HEK293 (cell line): Measurements from ENCODE around the gene PRPH.

Experiments
- AEBP2 ChIP-seq: fragments of 450-650 bp; formaldehyde crosslinking; IDR thresholded peaks from 2 replicates; pipeline ENCODE4 v1.5.1; 2016; ENCODE audit warnings: missing biosample characterization, missing genetic modification characterization, borderline replicate concordance
- BCL6B ChIP-seq: fragments of 450-650 bp; formaldehyde crosslinking; IDR thresholded peaks from 2 replicates; pipeline ENCODE4 v1.5.1; 2017; ENCODE audit warnings: missing biosample characterization, missing genetic modification characterization
- GFI1B ChIP-seq: fragments of 450-650 bp; formaldehyde crosslinking; IDR thresholded peaks from 2 replicates; pipeline ENCODE4 v1.5.1; 2016; ENCODE audit warnings: missing biosample characterization, missing genetic modification characterization
- KLF7 ChIP-seq: fragments of 450-650 bp; formaldehyde crosslinking; IDR thresholded peaks from 2 replicates; pipeline ENCODE4 v1.5.1; 2016; ENCODE audit warnings: missing biosample characterization, missing genetic modification characterization, borderline replicate concordance
- KLF9 ChIP-seq: fragments of 450-650 bp; formaldehyde crosslinking; IDR thresholded peaks from 2 replicates; pipeline ENCODE4 v1.5.1; 2016; ENCODE audit warnings: missing biosample characterization, missing genetic modification characterization, low read depth
- MEIS1 ChIP-seq: sonication (generic); formaldehyde crosslinking; IDR thresholded peaks from 2 replicates; pipeline ENCODE4 v1.8.1; 2022; ENCODE audit warnings: missing genetic modification reagents, mild to moderate bottlenecking, borderline replicate concordance
- PRDM10 ChIP-seq: fragments of 450-650 bp; formaldehyde crosslinking; IDR thresholded peaks from 2 replicates; pipeline ENCODE4 v1.5.1; 2016; ENCODE audit warnings: missing biosample characterization, missing genetic modification characterization
- REPIN1 ChIP-seq: fragments of 450-650 bp; formaldehyde crosslinking; IDR thresholded peaks from 2 replicates; pipeline ENCODE4 v1.5.1; 2017; ENCODE audit warnings: missing biosample characterization, missing genetic modification characterization, low read depth
- SP2 ChIP-seq: fragments of 450-650 bp; formaldehyde crosslinking; IDR thresholded peaks from 2 replicates; pipeline ENCODE4 v1.5.1; 2016; ENCODE audit warnings: missing biosample characterization, missing genetic modification characterization
- SP3 ChIP-seq: fragments of 450-650 bp; formaldehyde crosslinking; IDR thresholded peaks from 2 replicates; pipeline ENCODE4 v1.5.1; 2016; ENCODE audit warnings: missing biosample characterization, missing genetic modification characterization
- ZBTB26 ChIP-seq: fragments of 450-650 bp; formaldehyde crosslinking; optimal IDR thresholded peaks from 2 replicates; pipeline ENCODE3; 2016; ENCODE audit warnings: missing biosample characterization, mild to moderate bottlenecking, missing genetic modification characterization
- ZBTB6 ChIP-seq: fragments of 450-650 bp; formaldehyde crosslinking; IDR thresholded peaks from 2 replicates; pipeline ENCODE4 v1.5.1; 2017; ENCODE audit warnings: missing biosample characterization, missing genetic modification characterization
- ZBTB7A ChIP-seq: fragments of 450-650 bp; formaldehyde crosslinking; IDR thresholded peaks from 2 replicates; pipeline ENCODE4 v1.5.1; 2016; ENCODE audit warnings: low read depth, missing biosample characterization, missing genetic modification characterization
- ZBTB8A ChIP-seq: fragments of 450-650 bp; formaldehyde crosslinking; IDR thresholded peaks from 2 replicates; pipeline ENCODE4 v1.5.1; 2016; ENCODE audit warnings: missing biosample characterization, missing genetic modification characterization
- ZIC2 ChIP-seq: fragments of 450-650 bp; formaldehyde crosslinking; IDR thresholded peaks from 2 replicates; pipeline ENCODE4 v1.5.1; 2016; ENCODE audit warnings: missing biosample characterization, missing genetic modification characterization
- ZNF202 ChIP-seq: fragments of 450-650 bp; formaldehyde crosslinking; IDR thresholded peaks from 2 replicates; pipeline ENCODE4 v1.5.1; 2016; ENCODE audit warnings: missing biosample characterization, missing genetic modification characterization, borderline replicate concordance
- ZNF302 ChIP-seq: fragments of 450-650 bp; formaldehyde crosslinking; IDR thresholded peaks from 2 replicates; pipeline ENCODE4 v1.5.1; 2016; ENCODE audit warnings: missing biosample characterization, missing genetic modification characterization, low read depth
- ZNF335 ChIP-seq: fragments of 450-650 bp; formaldehyde crosslinking; conservative IDR thresholded peaks from 2 replicates; pipeline ENCODE4 v1.5.1; 2016; ENCODE audit warnings: missing biosample characterization, missing genetic modification characterization
- ZNF391 ChIP-seq: fragments of 450-650 bp; formaldehyde crosslinking; IDR thresholded peaks from 2 replicates; pipeline ENCODE4 v1.5.1; 2016; ENCODE audit warnings: low read depth, missing biosample characterization, missing genetic modification characterization, borderline replicate concordance
- ZNF48 ChIP-seq: fragments of 450-650 bp; formaldehyde crosslinking; IDR thresholded peaks from 2 replicates; pipeline ENCODE4 v1.5.1; 2016; ENCODE audit warnings: missing biosample characterization, missing genetic modification characterization
- ZNF561 ChIP-seq: fragments of 450-650 bp; IDR thresholded peaks from 2 replicates; pipeline ENCODE4 v1.5.1; 2018; ENCODE audit warnings: missing biosample characterization, missing genetic modification characterization, borderline replicate concordance
- ZNF571 ChIP-seq: fragments of 450-650 bp; formaldehyde crosslinking; IDR thresholded peaks from 2 replicates; pipeline ENCODE4 v1.5.0; 2017; ENCODE audit warnings: missing biosample characterization, missing genetic modification characterization
- ZNF629 ChIP-seq: fragments of 450-650 bp; formaldehyde crosslinking; IDR thresholded peaks from 2 replicates; pipeline ENCODE4 v1.5.1; 2017; ENCODE audit warnings: missing biosample characterization, missing genetic modification characterization
- ZNF670 ChIP-seq: fragments of 450-650 bp; formaldehyde crosslinking; IDR thresholded peaks from 2 replicates; pipeline ENCODE4 v1.5.1; 2016; ENCODE audit warnings: missing biosample characterization, missing genetic modification characterization, low read depth
- ZNF768 ChIP-seq: fragments of 450-650 bp; formaldehyde crosslinking; IDR thresholded peaks from 2 replicates; pipeline ENCODE4 v1.5.1; 2018; ENCODE audit warnings: missing biosample characterization, mild to moderate bottlenecking, missing genetic modification characterization
- ZNF776 ChIP-seq: fragments of 450-650 bp; formaldehyde crosslinking; IDR thresholded peaks from 2 replicates; pipeline ENCODE4 v1.5.0; 2017; ENCODE audit warnings: missing biosample characterization, missing genetic modification characterization, borderline replicate concordance
- ZNF792 ChIP-seq: fragments of 450-650 bp; formaldehyde crosslinking; IDR thresholded peaks from 2 replicates; pipeline ENCODE4 v1.5.1; 2016; ENCODE audit warnings: missing biosample characterization, missing genetic modification characterization
- ZNF843 ChIP-seq: fragments of 450-650 bp; formaldehyde crosslinking; IDR thresholded peaks from 2 replicates; pipeline ENCODE4 v1.5.1; 2016; ENCODE audit warnings: missing biosample characterization, missing genetic modification characterization
- ZSCAN23 ChIP-seq: fragments of 450-650 bp; formaldehyde crosslinking; IDR thresholded peaks from 2 replicates; pipeline ENCODE4 v1.5.1; 2016; ENCODE audit warnings: missing biosample characterization, missing genetic modification characterization

The PRPH gene

GRCh38 chr12:49322708-49323523 lies 28.0 kb downstream of the PRPH start, which contains the start of gene TROAP (continued):
- TF ChIP-seq ZNF670 (tag by site-specific recombination) (no peak), BCL6B (tag by site-specific recombination) (no peak), KLF7 (peak; percentile 84), ZNF302 (tag by site-specific recombination) (no peak), ZSCAN23 (tag by site-specific recombination) (peak; percentile 83), SP2 (peak; percentile 100), ZIC2 (no peak), ZNF571 (no peak), AEBP2 (tag by site-specific recombination) (no peak), GFI1B (tag by site-specific recombination) (no peak), ZNF48 (no peak), ZNF776 (tag by site-specific recombination) (no peak), ZNF202 (tag by site-specific recombination) (no peak), ZNF629 (tag by site-specific recombination) (no peak), ZBTB26 (tag by site-specific recombination) (peak; percentile 77), ZNF561 (tag by site-specific recombination) (0 out of 2 replicates have a peak, but pooled peaks have one; percentile 21), ZBTB6 (tag by site-specific recombination) (no peak), SP3 (tag by site-specific recombination) (peak; percentile 91), ZNF335 (tag by site-specific recombination) (peak; percentile 95), ZNF792 (tag by site-specific recombination) (no peak), ZNF768 (tag by site-specific recombination) (no peak), ZBTB7A (peak; percentile 59; the same call in 1 of the 2 replicates), ZBTB8A (tag by site-specific recombination) (peak; percentile 86), KLF9 (tag by site-specific recombination) (peak; percentile 45), PRDM10 (tag by site-specific recombination) (peak; percentile 16; the same call in 1 of the 2 replicates), ZNF843 (peak; percentile 49; the same call in 1 of the 2 replicates), MEIS1 (CRISPR knock-in tag) (no peak), REPIN1 (peak; percentile 93; the same call in 1 of the 2 replicates), ZNF391 (tag by site-specific recombination) (no peak)
